Sigmoid colon (tissue), 7 donors: ENCODE data around the gene NAT14. TPM values are rescaled to one million over a fixed set of nuclear protein-coding genes. Genes with fewer than 3 reads are reported as not detected.

Source experiments
- DNase-seq: peaks from one replicate; pipeline ENCODE4 v3.0.0-alpha.2; 2019
- H3K27ac ChIP-seq, 4 donors: fragments of 200-600 bp; sonication (generic); one replicate each; pipeline ENCODE4 v1.5.1; 2016 to 2019; ENCODE audit warnings: mild to moderate bottlenecking in 1 of 4
- H3K27me3 ChIP-seq, 3 donors: fragments of 200-600 bp; sonication (generic); one replicate each; pipeline ENCODE4 v1.5.1; 2019; ENCODE audit warnings: mild to moderate bottlenecking in 1 of 3
- H3K36me3 ChIP-seq, 4 donors: fragments of 200-600 bp; sonication (generic); one replicate each; pipeline ENCODE4 v1.5.1; 2016 to 2019
- H3K4me1 ChIP-seq, 4 donors: fragments of 200-600 bp; sonication (generic); one replicate each; pipeline ENCODE4 v1.5.1; 2017 to 2019
- H3K4me3 ChIP-seq, 4 donors: fragments of 200-600 bp; sonication (generic); one replicate each; pipeline ENCODE4 v1.5.1; 2017 to 2019; ENCODE audit warnings: mild to moderate bottlenecking in 2 of 4, moderate library complexity in 1 of 4
- H3K9me3 ChIP-seq, 4 donors: fragments of 200-600 bp in 3 of 4; sonication (generic) in 3 of 4; one replicate each; pipeline versions ENCODE4 v1.5.1 to v1.6.1; 2013 to 2019
- EP300 ChIP-seq, 4 donors: sonication (generic); formaldehyde crosslinking; IDR thresholded peaks; one replicate each; pipeline ENCODE4 v1.6.1; 2017; ENCODE audit warnings: antibody characterized with exemption in 4 of 4
- POLR2A ChIP-seq, 2 donors: fragments of 450-650 bp; IDR thresholded peaks; one replicate each; pipeline ENCODE4 v1.6.1; 2016; ENCODE audit warnings: antibody characterized with exemption in 2 of 2, mild to moderate bottlenecking in 2 of 2, moderate library complexity in 2 of 2
- POLR2AphosphoS5 ChIP-seq, 4 donors: sonication (generic); formaldehyde crosslinking; IDR thresholded peaks; one replicate each; pipeline ENCODE4 v1.6.1; 2017; ENCODE audit warnings: antibody characterized with exemption in 4 of 4
- WGBS, 2 donors: extraction: QIAGEN DNeasy Blood & Tissue Kit; methylation state at CpG; one replicate each; pipeline ENCODE4 v1.1.7; 2013; 5-methylcytosine and 5-hydroxymethylcytosine counted together
- intact Hi-C: fragments of 100-400 bp; cut with DNase I; formaldehyde crosslinking; loops from one replicate; pipeline ENCODE4 v1.15.1; 2023
- polyA plus RNA-seq, 3 donors: library from polyadenylated mRNA; stranded (reverse); fragments of 200-250 nt; gene quantifications; one replicate each; pipeline ENCODE4 v1.2.3, GENCODE V29; 2013
- total RNA-seq, 4 donors: library from RNA; depleted of rRNA; stranded (reverse); fragments of >200 nt; gene quantifications; one replicate each; pipeline ENCODE4 v1.1.0, GENCODE V29; 2016
- TF ChIP-seq, protein P1 (sequence below), 4 experiments: fragments of 450-650 bp in 3 of 4; fragments of 200-600 bp in 1 of 4; IDR thresholded peaks; one replicate each; pipeline ENCODE4 v1.5.1; 2016 to 2019; ENCODE audit warnings: antibody characterized with exemption in 4 of 4, mild to moderate bottlenecking in 3 of 4, moderate library complexity in 2 of 4
- donor health status: healthy with polysubstance abuse.
- donor health status: Bipolar disorder and iron deficiency.
- donor health status: healthy.

Gene NAT14
- total and polyA plus RNA-seq, 7 donors, result 1.4 to 13.7 (median 7.8) TPM

DNA sequence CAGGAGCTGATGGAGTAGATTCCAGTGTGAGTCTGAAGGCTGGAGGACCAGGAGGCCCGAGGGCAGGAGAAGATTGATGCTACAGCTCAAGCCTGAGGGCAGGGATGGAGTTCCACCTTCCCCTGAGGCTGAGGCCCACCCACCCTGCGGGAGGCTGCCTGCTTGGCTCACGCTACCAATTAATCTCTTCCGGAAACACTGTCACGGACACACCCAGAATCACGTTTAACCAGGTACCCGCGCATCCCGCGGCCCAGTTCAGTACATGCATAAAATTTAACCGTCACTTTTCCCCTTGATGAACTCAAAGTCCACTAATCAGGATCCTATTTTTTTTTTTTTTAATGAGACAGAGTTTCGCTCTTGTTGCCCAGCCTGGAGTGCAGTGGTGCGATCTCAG, 13.7 kb upstream of the NAT14 start:
- no peak overlapping the region for H3K4me3 ChIP-seq
- H3K4me1 ChIP-seq, result peaks cover 3 to 13% (median 8%) of the 10 kb centered on the region in 4 donors
- no peaks in the 10 kb centered on the region for H3K9me3 ChIP-seq
- H3K27me3 ChIP-seq, result no peaks in the 10 kb centered on the region
- intact Hi-C loops, result no loop called here
- 38 to 75% methylated on average over 13 of the region's 13 CpGs for WGBS, 2 donors
- no peak for DNase-seq
- H3K27ac ChIP-seq, result no peak overlapping the region
- no peaks in the 10 kb centered on the region for H3K36me3 ChIP-seq
- no peak for TF ChIP-seq POLR2AphosphoS5 (IDR thresholded peaks at IDR 0.05)
- no peak for TF ChIP-seq EP300 (IDR thresholded peaks at IDR 0.05)
- TF ChIP-seq POLR2A (IDR thresholded peaks at IDR 0.05), result no peak
- TF ChIP-seq, protein P1, sequence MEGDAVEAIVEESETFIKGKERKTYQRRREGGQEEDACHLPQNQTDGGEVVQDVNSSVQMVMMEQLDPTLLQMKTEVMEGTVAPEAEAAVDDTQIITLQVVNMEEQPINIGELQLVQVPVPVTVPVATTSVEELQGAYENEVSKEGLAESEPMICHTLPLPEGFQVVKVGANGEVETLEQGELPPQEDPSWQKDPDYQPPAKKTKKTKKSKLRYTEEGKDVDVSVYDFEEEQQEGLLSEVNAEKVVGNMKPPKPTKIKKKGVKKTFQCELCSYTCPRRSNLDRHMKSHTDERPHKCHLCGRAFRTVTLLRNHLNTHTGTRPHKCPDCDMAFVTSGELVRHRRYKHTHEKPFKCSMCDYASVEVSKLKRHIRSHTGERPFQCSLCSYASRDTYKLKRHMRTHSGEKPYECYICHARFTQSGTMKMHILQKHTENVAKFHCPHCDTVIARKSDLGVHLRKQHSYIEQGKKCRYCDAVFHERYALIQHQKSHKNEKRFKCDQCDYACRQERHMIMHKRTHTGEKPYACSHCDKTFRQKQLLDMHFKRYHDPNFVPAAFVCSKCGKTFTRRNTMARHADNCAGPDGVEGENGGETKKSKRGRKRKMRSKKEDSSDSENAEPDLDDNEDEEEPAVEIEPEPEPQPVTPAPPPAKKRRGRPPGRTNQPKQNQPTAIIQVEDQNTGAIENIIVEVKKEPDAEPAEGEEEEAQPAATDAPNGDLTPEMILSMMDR (IDR thresholded peaks at IDR 0.05), result no peak

GRCh38 chr19:55472463-55472862, 12.5 kb upstream of the NAT14 start:
- WGBS, 2 donors, result 65 to 84% methylated on average over 8 of the region's 8 CpGs
- no peak overlapping the region for H3K27ac ChIP-seq

DNA sequence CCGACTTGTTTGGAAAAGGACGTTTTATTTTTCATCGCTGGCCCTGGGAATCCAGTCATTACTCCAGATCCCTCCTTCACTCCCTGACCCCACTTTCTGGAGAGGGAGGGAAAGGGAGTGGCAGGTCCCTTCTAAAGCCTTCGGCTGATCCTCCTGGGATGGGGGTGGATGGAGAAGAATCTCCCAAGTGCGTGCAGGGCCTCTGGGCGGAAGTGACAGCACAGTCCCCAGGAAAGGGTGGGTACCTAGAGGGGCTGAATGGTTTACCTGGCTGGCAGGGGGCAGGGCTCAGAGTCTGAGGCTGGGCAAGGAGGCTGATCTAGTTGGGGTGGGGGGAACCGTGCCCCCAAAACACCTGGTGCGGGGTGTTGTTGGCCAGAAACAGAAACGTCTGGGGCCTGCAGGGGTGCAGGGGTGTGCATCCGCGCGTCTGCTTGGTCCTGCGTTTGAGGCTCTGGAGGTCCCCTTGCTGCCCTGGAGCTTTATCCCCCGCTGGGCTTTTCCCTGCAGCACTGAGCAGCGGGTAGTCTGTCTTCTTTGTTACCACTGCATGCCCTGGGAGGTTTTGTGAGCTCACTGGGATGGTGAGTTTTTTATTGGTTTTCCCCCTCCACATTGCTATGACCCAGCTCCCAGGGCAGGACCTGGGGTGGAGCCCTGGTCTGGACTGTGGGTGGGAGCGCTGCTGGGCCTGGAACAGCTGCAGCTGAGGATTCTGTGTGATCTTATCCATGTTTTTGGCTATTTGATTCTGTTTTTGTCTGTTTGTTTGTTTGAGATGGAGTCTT, 11.6 kb upstream of the NAT14 start:
- no peak overlapping the region for H3K4me3 ChIP-seq
- no peak for DNase-seq
- peaks cover 3 to 19% (median 18%) of the 10 kb centered on the region in 4 donors for H3K4me1 ChIP-seq
- H3K27ac ChIP-seq, result peak overlapping the region in 1 of 4 donors; percentile 38
- H3K27me3 ChIP-seq, result no peaks in the 10 kb centered on the region
- TF ChIP-seq POLR2A (IDR thresholded peaks at IDR 0.05) (no peak), EP300 (IDR thresholded peaks at IDR 0.05) (no peak), POLR2AphosphoS5 (IDR thresholded peaks at IDR 0.05) (no peak)
- TF ChIP-seq, protein P1 (IDR thresholded peaks at IDR 0.05), result no peak
- no peaks in the 10 kb centered on the region for H3K36me3 ChIP-seq
- intact Hi-C loops, result no loop called here
- H3K9me3 ChIP-seq, result no peaks in the 10 kb centered on the region
- WGBS, 2 donors, result 78 to 79% methylated on average over 16 of the region's 16 CpGs

More at GRCh38 chr19:55472463-55472862, 12.5 kb upstream of the NAT14 start:
- Histone ChIP-seq H3K27me3 (no peaks in the 10 kb centered on the region), H3K4me1 (peaks cover 3 to 16% (median 11%) of the 10 kb centered on the region in 4 donors), H3K4me3 (no peak overlapping the region), H3K36me3 (no peaks in the 10 kb centered on the region), H3K9me3 (no peaks in the 10 kb centered on the region)
- intact Hi-C loops, result no loop called here
- TF ChIP-seq, protein P1 (IDR thresholded peaks at IDR 0.05), result no peak
- TF ChIP-seq POLR2A (IDR thresholded peaks at IDR 0.05) (no peak), POLR2AphosphoS5 (IDR thresholded peaks at IDR 0.05) (no peak), EP300 (IDR thresholded peaks at IDR 0.05) (no peak)
- no peak for DNase-seq

DNA sequence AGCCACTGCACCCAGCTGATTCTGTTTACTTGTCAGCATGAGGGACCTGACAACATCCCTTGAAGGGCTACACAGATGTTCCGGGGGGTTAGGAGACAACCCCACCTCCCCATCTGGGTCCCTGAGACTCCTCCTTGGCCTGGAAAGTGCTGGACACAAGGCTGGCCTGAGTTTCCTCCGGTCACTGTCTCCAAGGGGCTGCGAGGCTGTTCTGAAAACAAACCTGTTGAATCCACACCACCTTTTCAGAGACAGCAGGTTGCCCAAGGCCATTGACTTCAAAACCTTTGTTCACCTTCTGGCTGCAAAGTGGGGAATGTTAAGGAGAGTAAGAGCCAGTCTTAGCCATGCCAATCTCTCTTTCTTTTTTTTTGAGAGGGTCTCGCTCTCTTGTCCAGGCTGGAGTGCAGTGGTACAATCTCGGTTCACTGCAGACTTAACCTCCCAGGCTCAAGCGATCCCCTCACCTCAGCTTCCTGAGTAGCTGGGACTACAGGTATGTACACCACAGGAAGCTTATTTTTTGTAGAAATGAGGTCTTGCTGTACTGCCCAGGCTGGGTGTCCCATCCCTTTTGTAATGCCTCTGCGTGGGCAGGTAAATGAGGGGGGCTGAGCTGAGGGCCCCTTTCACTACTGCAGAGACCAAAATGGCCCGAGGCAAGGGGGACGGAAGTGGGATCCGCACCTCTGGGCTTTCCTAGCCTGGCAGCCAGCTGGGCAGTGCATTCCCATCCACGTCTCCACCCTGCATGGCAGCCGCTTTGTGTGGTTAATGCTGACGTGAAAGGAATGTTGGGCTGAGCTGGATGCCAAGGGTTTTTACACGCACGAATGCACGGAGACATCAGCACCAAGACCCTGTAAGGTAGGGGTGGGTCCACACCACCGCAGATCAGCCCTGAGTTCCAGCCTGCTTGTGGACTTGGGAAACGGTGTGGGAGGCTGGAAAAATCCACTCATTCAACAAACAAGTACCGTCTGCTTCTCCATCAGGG, 10.4 kb upstream of the NAT14 start:
- no peak for DNase-seq
- Histone ChIP-seq H3K36me3 (no peaks in the 10 kb centered on the region), H3K4me3 (no peak overlapping the region), H3K4me1 (peaks cover 3 to 20% (median 18%) of the 10 kb centered on the region in 4 donors), H3K9me3 (no peaks in the 10 kb centered on the region), H3K27ac (peak overlapping the region in 1 of 4 donors; percentile 19), H3K27me3 (no peaks in the 10 kb centered on the region)
- 93% methylated on average over 19 of the region's 19 CpGs for WGBS, 2 donors
- intact Hi-C loops, result no loop called here
- no peak for TF ChIP-seq EP300 (IDR thresholded peaks at IDR 0.05)
- TF ChIP-seq, protein P1 (IDR thresholded peaks at IDR 0.05), result no peak
- TF ChIP-seq POLR2A (IDR thresholded peaks at IDR 0.05), result no peak
- no peak for TF ChIP-seq POLR2AphosphoS5 (IDR thresholded peaks at IDR 0.05)
